HEK293 (cell line): ENCODE data around the gene PRPS2.

Experiments
- EGR2 ChIP-seq: fragments of 450-650 bp; formaldehyde crosslinking; IDR thresholded peaks from 2 replicates; pipeline ENCODE4 v1.5.1; 2016; ENCODE audit warnings: low read depth, missing biosample characterization, missing genetic modification characterization
- GLIS1 ChIP-seq: fragments of 450-650 bp; formaldehyde crosslinking; IDR thresholded peaks from 2 replicates; pipeline ENCODE4 v1.5.1; 2016; ENCODE audit warnings: missing biosample characterization, missing genetic modification characterization
- KLF1 ChIP-seq: fragments of 450-650 bp; formaldehyde crosslinking; IDR thresholded peaks from 2 replicates; pipeline ENCODE4 v1.5.1; 2016; ENCODE audit warnings: missing biosample characterization, missing genetic modification characterization
- KLF8 ChIP-seq: fragments of 450-650 bp; formaldehyde crosslinking; IDR thresholded peaks from 2 replicates; pipeline ENCODE4 v1.5.1; 2016; ENCODE audit warnings: missing biosample characterization, missing genetic modification characterization
- KLF9 ChIP-seq: fragments of 450-650 bp; formaldehyde crosslinking; IDR thresholded peaks from 2 replicates; pipeline ENCODE4 v1.5.1; 2016; ENCODE audit warnings: missing biosample characterization, missing genetic modification characterization, low read depth
- PATZ1 ChIP-seq: fragments of 450-650 bp; formaldehyde crosslinking; IDR thresholded peaks from 2 replicates; pipeline ENCODE4 v1.5.1; 2016; ENCODE audit warnings: missing biosample characterization, missing genetic modification characterization
- PRDM1 ChIP-seq: fragments of 450-650 bp; formaldehyde crosslinking; IDR thresholded peaks from 2 replicates; pipeline ENCODE4; 2016; ENCODE audit warnings: missing biosample characterization, missing genetic modification characterization
- SP3 ChIP-seq: fragments of 450-650 bp; formaldehyde crosslinking; IDR thresholded peaks from 2 replicates; pipeline ENCODE4 v1.5.1; 2016; ENCODE audit warnings: missing biosample characterization, missing genetic modification characterization
- SP7 ChIP-seq: fragments of 450-650 bp; formaldehyde crosslinking; IDR thresholded peaks from 2 replicates; pipeline ENCODE4 v1.5.1; 2016; ENCODE audit warnings: missing biosample characterization, missing genetic modification characterization
- ZBTB26 ChIP-seq: fragments of 450-650 bp; formaldehyde crosslinking; optimal IDR thresholded peaks from 2 replicates; pipeline ENCODE3; 2016; ENCODE audit warnings: missing biosample characterization, mild to moderate bottlenecking, missing genetic modification characterization
- ZEB2 ChIP-seq: fragments of 450-650 bp; formaldehyde crosslinking; IDR thresholded peaks from 2 replicates; pipeline ENCODE4 v1.5.1; 2016; ENCODE audit warnings: missing biosample characterization, missing genetic modification characterization
- ZNF202 ChIP-seq: fragments of 450-650 bp; formaldehyde crosslinking; IDR thresholded peaks from 2 replicates; pipeline ENCODE4 v1.5.1; 2016; ENCODE audit warnings: missing biosample characterization, missing genetic modification characterization, borderline replicate concordance
- ZNF341 ChIP-seq: fragments of 450-650 bp; formaldehyde crosslinking; IDR thresholded peaks from 2 replicates; pipeline ENCODE4; 2016; ENCODE audit warnings: low read depth, missing biosample characterization, missing genetic modification characterization
- ZNF366 ChIP-seq: fragments of 450-650 bp; formaldehyde crosslinking; conservative IDR thresholded peaks from 2 replicates; pipeline ENCODE4 v1.5.1; 2016; ENCODE audit warnings: missing biosample characterization, missing genetic modification characterization
- ZNF555 ChIP-seq: fragments of 450-650 bp; formaldehyde crosslinking; conservative IDR thresholded peaks from 2 replicates; pipeline ENCODE4 v1.5.1; 2017; ENCODE audit warnings: missing biosample characterization, mild to moderate bottlenecking, missing genetic modification characterization, inconsistent platforms
- ZNF692 ChIP-seq: fragments of 450-650 bp; formaldehyde crosslinking; IDR thresholded peaks from 2 replicates; pipeline ENCODE4 v1.5.1; 2016; ENCODE audit warnings: missing biosample characterization, missing genetic modification characterization
- ZNF776 ChIP-seq: fragments of 450-650 bp; formaldehyde crosslinking; IDR thresholded peaks from 2 replicates; pipeline ENCODE4 v1.5.0; 2017; ENCODE audit warnings: missing biosample characterization, missing genetic modification characterization, borderline replicate concordance
- ZNF777 ChIP-seq: fragments of 450-650 bp; formaldehyde crosslinking; IDR thresholded peaks from 2 replicates; pipeline ENCODE4 v1.5.1; 2017; ENCODE audit warnings: missing biosample characterization, missing genetic modification characterization, borderline replicate concordance
- ZSCAN4 ChIP-seq: fragments of 450-650 bp; formaldehyde crosslinking; IDR thresholded peaks from 2 replicates; pipeline ENCODE4 v1.5.1; 2017; ENCODE audit warnings: missing biosample characterization, missing genetic modification characterization
- ZXDB ChIP-seq: fragments of 450-650 bp; formaldehyde crosslinking; IDR thresholded peaks from 2 replicates; pipeline ENCODE4 v1.5.1; 2016; ENCODE audit warnings: missing biosample characterization, missing genetic modification characterization
- TF ChIP-seq, protein P1 (sequence below): fragments of 450-650 bp; formaldehyde crosslinking; IDR thresholded peaks from 2 replicates; pipeline ENCODE4 v1.5.1; 2016; ENCODE audit warnings: missing biosample characterization, missing genetic modification characterization
- TF ChIP-seq, protein P2 (sequence below): fragments of 450-650 bp; formaldehyde crosslinking; IDR thresholded peaks from 2 replicates; pipeline ENCODE4 v1.5.1; 2016; ENCODE audit warnings: missing biosample characterization, missing genetic modification characterization
- TF ChIP-seq, protein P3 (sequence below): fragments of 450-650 bp; formaldehyde crosslinking; IDR thresholded peaks from 2 replicates; pipeline ENCODE4 v1.5.1; 2017; ENCODE audit warnings: missing biosample characterization, missing genetic modification characterization
- TF ChIP-seq, protein P4 (sequence below): fragments of 450-650 bp; formaldehyde crosslinking; IDR thresholded peaks from 2 replicates; pipeline ENCODE4 v1.5.1; 2016; ENCODE audit warnings: missing biosample characterization, missing genetic modification characterization

The PRPS2 gene

DNA sequence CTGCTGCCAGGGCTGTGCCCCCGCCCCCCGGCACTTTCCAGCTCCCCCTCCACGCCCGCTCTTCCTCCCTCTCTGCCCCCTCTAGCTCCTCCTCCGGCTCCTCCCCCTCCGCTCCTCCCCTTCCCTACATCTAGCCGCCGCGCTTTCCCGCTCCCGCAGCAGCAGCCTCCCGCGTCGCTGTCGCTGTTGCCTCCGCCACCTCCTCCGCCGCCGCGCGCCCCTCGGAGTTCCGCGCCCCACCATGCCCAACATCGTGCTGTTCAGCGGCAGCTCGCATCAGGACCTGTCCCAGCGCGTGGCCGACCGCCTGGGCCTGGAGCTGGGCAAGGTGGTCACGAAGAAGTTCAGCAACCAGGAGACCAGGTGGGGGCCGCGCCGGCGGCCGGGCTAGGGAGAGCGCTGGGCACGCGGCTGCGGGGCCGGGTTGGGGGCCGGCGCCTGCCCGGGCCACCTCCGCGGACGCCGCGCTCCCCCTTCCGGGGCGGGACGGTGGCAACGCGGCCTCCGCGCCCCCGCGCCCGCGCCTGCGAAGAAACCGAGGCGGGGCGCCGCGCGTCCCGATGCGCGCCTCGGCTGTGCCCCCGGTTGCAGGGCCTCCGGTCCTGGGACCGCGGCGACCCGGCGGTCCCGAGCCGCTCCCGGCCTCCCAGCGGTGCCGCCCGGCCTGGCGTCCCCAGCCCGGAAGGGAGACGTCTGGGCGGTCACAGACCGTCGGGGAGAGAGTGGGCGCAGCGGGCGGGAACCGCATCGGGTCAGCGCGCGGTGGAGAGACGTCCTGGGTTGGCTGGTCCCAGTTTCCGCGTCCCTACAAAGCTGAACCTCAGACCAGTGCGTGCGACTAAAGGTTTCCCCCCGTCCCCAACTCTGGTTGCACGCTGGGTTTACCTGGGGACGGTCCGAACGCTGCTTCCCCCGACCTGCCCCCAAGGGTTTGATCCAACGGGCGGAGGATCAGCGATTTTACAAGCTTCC, at the start of gene PRPS2 (continued):
- TF ChIP-seq, protein P1, sequence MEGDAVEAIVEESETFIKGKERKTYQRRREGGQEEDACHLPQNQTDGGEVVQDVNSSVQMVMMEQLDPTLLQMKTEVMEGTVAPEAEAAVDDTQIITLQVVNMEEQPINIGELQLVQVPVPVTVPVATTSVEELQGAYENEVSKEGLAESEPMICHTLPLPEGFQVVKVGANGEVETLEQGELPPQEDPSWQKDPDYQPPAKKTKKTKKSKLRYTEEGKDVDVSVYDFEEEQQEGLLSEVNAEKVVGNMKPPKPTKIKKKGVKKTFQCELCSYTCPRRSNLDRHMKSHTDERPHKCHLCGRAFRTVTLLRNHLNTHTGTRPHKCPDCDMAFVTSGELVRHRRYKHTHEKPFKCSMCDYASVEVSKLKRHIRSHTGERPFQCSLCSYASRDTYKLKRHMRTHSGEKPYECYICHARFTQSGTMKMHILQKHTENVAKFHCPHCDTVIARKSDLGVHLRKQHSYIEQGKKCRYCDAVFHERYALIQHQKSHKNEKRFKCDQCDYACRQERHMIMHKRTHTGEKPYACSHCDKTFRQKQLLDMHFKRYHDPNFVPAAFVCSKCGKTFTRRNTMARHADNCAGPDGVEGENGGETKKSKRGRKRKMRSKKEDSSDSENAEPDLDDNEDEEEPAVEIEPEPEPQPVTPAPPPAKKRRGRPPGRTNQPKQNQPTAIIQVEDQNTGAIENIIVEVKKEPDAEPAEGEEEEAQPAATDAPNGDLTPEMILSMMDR (tag by site-specific recombination): peak; percentile 32; the same call in 1 of the 2 replicates
- TF ChIP-seq ZNF692: 0 out of 2 replicates have a peak, but pooled peaks have one; percentile 15
- peak; percentile 92 for TF ChIP-seq SP3 (tag by site-specific recombination)
- TF ChIP-seq KLF1 (tag by site-specific recombination): peak; percentile 25; the same call in 1 of the 2 replicates
- TF ChIP-seq, protein P2, sequence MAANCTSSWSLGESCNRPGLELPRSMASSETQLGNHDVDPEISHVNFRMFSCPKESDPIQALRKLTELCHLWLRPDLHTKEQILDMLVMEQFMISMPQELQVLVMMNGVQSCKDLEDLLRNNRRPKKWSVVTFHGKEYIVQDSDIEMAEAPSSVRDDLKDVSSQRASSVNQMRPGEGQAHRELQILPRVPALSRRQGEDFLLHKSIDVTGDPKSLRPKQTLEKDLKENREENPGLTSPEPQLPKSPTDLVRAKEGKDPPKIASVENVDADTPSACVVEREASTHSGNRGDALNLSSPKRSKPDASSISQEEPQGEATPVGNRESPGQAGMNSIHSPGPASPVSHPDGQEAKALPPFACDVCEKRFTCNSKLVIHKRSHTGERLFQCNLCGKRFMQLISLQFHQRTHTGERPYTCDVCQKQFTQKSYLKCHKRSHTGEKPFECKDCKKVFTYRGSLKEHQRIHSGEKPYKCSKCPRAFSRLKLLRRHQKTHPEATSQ (tag by site-specific recombination): 0 out of 2 replicates have a peak, but pooled peaks have one; percentile 28
- peak; percentile 51 for TF ChIP-seq ZEB2
- TF ChIP-seq KLF8 (tag by site-specific recombination): peak; percentile 49; the same call in 1 of the 2 replicates
- no peak for TF ChIP-seq ZNF555
- TF ChIP-seq PRDM1 (tag by site-specific recombination): no peak
- TF ChIP-seq, protein P3, sequence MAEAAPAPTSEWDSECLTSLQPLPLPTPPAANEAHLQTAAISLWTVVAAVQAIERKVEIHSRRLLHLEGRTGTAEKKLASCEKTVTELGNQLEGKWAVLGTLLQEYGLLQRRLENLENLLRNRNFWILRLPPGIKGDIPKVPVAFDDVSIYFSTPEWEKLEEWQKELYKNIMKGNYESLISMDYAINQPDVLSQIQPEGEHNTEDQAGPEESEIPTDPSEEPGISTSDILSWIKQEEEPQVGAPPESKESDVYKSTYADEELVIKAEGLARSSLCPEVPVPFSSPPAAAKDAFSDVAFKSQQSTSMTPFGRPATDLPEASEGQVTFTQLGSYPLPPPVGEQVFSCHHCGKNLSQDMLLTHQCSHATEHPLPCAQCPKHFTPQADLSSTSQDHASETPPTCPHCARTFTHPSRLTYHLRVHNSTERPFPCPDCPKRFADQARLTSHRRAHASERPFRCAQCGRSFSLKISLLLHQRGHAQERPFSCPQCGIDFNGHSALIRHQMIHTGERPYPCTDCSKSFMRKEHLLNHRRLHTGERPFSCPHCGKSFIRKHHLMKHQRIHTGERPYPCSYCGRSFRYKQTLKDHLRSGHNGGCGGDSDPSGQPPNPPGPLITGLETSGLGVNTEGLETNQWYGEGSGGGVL (tag by site-specific recombination): peak; percentile 99
- TF ChIP-seq KLF9 (tag by site-specific recombination): peak; percentile 53
- peak; percentile 68 for TF ChIP-seq EGR2 (tag by site-specific recombination)
- peak; percentile 63; the same call in 1 of the 2 replicates for TF ChIP-seq ZNF777 (tag by site-specific recombination)
- TF ChIP-seq ZNF776: no peak
- peak; percentile 93 for TF ChIP-seq PATZ1 (tag by site-specific recombination)
- peak; percentile 35; the same call in 1 of the 2 replicates for TF ChIP-seq ZNF366 (tag by site-specific recombination)
- no peak for TF ChIP-seq ZSCAN4 (tag by site-specific recombination)
- peak; percentile 53 for TF ChIP-seq SP7 (tag by site-specific recombination)
- no peak for TF ChIP-seq ZNF202 (tag by site-specific recombination)
- TF ChIP-seq ZNF341 (tag by site-specific recombination): peak; percentile 95
- TF ChIP-seq, protein P4, sequence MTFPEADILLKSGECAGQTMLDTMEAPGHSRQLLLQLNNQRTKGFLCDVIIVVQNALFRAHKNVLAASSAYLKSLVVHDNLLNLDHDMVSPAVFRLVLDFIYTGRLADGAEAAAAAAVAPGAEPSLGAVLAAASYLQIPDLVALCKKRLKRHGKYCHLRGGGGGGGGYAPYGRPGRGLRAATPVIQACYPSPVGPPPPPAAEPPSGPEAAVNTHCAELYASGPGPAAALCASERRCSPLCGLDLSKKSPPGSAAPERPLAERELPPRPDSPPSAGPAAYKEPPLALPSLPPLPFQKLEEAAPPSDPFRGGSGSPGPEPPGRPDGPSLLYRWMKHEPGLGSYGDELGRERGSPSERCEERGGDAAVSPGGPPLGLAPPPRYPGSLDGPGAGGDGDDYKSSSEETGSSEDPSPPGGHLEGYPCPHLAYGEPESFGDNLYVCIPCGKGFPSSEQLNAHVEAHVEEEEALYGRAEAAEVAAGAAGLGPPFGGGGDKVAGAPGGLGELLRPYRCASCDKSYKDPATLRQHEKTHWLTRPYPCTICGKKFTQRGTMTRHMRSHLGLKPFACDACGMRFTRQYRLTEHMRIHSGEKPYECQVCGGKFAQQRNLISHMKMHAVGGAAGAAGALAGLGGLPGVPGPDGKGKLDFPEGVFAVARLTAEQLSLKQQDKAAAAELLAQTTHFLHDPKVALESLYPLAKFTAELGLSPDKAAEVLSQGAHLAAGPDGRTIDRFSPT: peak; percentile 77; the same call in 1 of the 2 replicates
- TF ChIP-seq GLIS1 (tag by site-specific recombination): peak; percentile 97
- peak; percentile 89 for TF ChIP-seq ZBTB26 (tag by site-specific recombination)
- no peak for TF ChIP-seq ZXDB (tag by site-specific recombination)
